SIG-M5 treated with dmso at 0.1 percent for 504 hours (cell line): ENCODE results near the gene DDIT4.
"Not testable (repeated sequence)": the region's sequence is repeated elsewhere in the genome, so short reads cannot be mapped to it uniquely, and the experiment has no call there.

Experiments used
- DNase-seq: peaks from one replicate; lab custom pipeline; 2025; ENCODE audit not compliant: unreplicated experiment; lab: John Stamatoyannopoulos, UW

The DDIT4 gene

DNA sequence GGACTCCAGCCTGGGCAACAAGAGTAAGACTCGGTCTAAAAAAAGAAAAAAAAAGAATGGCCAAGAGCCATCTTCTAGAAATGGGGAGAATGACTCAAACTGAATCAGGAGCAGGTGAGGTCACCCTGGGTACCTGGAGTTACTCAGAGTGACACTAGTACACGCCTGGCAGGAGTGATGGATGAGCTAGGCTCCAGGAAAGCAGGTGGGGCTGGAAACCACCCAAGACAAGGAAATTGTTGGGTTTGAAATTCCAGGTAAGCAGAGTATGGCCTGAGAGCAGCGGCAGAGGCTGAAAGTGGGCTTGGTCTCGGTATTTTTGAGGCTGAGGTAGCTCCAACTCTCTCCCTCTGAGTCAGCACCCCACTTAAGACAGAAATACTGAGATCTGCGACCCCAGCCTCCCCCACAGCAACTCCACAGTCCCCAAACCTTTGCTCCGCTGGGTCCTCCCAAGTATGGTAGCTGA, 18.5 kb downstream of the DDIT4 start:
- DNase-seq: no peak

- DNase-seq: no peak
Measured at GRCh38 chr10:72295330-72295910, 21.7 kb downstream of the DDIT4 start.

DNA sequence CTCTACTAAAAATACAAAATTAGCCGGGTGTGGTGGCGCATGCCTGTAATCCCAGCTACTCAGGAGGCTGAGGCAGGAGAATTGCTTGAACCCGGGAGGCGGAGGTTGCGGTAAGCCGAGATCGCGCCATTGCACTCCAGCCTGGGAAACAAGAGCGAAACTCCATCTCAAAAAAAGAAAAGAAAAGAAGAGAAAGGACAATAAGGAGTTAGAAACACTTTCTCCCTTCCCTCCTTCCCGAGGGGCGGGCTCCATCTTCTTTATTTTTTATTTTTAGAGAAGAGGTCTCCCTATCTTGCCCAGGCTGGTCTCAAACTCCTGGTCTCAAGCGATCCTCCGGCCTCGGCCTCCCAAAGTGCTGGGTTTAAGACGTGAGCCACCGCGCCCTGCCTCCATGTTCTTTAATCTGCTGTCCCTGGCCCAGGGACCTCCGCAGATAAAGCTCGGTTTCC, 23.1 kb downstream of the DDIT4 start:
- DNase-seq: not testable (repeated sequence)

DNA sequence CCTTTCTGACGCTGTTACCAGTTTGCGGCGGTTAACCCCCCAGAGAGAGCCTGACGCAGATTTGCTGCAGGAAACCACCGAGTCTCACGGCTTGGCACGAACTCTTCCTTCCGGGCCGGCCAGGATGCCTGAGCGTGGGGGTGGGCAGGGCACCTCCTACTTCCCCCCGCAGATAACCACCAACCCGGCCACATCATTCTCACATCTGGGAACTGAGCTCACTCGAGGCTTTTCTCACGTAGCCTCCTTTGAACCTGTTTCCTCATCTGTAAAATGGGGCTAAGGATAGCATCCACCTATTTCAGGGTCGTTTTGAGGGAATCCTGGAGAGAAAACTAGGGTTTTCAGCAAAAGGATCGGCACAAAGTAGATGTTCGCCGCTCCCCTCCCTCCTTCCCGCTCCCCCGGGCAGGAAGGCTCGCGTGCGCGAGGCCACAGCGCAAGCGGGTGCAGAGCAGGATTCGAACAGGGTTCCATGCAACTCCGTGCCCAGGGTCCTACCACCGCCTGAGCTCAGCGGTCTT, 23.6 kb downstream of the DDIT4 start:
- DNase-seq: peak; percentile 96

- DNase-seq: peak; percentile 95
Measured at GRCh38 chr10:72297805-72298591, 24.3 kb downstream of the DDIT4 start.

GRCh38 chr10:72298592-72299519, 25.1 kb downstream of the DDIT4 start:
- no peak for DNase-seq

GRCh38 chr10:72303424-72304128, 29.9 kb downstream of the DDIT4 start:
- DNase-seq: no peak

- DNase-seq: no peak
Measured at GRCh38 chr10:72306215-72306760, 32.6 kb downstream of the DDIT4 start.

- DNase-seq: not testable (repeated sequence)
Measured at GRCh38 chr10:72307711-72308110, 34.0 kb downstream of the DDIT4 start.

- no peak for DNase-seq
Measured at GRCh38 chr10:72308320-72308987, 34.7 kb downstream of the DDIT4 start.

- no peak for DNase-seq
Measured at GRCh38 chr10:72309290-72310240, 35.8 kb downstream of the DDIT4 start.

- no peak for DNase-seq
Measured at GRCh38 chr10:72310241-72310633, 36.5 kb downstream of the DDIT4 start.

- DNase-seq: no peak
Measured at GRCh38 chr10:72310636-72311035, 36.9 kb downstream of the DDIT4 start.

DNA sequence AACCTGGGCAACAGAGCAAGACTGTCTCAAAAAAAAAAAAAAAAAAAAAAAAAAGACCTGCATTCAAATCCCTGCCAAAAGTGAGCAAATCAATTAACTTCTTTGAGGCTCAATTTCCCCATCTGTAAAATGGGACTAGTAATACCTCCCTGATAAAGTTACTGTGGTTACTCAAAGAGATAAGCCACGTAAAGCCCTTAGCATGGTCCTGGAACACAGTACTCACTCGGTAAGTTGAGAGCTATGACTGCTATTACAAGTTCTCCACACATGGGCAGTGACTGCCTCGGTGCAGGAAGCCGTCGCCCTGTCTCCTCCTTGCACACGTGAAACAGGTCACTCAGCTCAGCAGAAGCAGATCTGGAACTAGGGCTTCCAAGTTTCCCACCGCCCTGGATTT, 37.9 kb downstream of the DDIT4 start:
- DNase-seq: no peak

GRCh38 chr10:72312865-72313391, 39.2 kb downstream of the DDIT4 start:
- DNase-seq: no peak

DNA sequence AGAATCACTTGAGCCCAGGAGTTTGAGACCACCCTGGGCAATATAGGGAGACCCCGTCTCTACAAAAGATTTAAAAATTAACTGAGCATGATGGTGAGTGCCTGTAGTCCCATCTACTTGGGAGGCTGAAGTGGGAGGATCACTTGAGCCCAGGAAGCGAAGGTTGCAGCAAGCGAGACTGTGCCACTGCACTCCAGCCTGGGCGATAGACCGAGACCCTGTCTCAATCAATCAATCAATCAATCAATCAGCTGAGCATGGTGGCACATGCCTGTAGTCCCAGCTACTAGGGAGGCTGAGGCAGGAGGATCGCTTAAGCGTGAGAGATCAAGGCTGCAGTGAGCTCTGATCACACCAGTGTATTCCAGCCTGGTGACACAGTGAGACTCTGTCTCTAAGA, 40.5 kb downstream of the DDIT4 start:
- DNase-seq: no peak

DNA sequence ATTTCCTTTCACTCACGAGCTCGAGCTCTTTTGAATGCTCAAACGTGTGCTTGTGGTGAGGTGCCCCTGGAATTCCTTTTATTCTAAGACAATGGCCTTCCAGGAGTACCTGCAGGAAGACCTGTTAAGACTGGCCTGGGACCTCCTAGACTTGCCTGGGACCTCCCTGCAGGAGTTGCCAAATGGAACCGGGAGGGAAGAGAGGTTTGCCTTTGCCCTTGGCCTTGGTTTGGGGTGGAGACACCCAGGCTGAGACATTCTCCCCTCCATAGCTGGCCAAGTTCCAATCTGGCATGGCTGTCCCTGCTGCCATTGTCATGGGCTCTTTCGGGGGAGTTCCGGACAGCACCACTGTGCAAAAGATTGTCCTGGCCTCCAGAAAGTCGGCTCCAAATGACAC, 41.3 kb downstream of the DDIT4 start:
- no peak for DNase-seq

- DNase-seq: no peak
Measured at GRCh38 chr10:72315611-72316385, 42.1 kb downstream of the DDIT4 start.
